COLO668 (cell line): ENCODE measurements around the gene CDH20.

Experiments used
- DNase-seq: peaks from one replicate; lab custom pipeline; 2025; ENCODE audit not compliant: unreplicated experiment; lab: John Stamatoyannopoulos, UW

The CDH20 gene

DNA sequence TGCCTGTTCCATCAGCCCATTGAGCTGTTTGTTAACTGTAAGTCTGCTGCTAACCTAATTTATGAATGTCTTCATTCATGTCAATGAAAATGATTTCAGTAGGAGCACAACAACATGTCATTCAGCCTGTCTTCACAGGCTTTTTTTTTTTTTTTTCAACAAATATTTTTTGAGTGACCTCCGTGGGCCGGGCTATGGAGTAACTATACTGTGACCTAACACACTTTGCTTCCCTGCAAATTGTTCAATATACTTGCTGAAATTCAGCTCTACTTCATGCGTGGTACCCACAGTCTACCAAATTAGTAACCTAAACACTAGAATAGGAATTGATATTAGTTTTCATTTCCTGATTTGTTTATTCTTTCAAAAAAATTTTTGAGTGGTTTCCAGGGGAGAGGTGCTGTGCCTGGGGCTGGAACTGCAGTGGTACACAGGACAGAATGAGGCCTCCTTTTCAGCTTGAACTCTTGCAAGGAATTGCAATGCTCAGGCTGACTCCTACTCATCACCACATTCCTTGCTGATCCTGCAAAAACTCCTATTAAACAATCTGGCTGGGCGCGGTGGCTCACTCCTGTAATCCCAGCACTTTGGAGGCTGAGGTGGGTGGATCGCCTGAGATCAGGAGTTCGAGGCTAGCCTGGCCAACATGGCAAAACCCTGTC, 87.1 kb downstream of the CDH20 start:
- no peak for DNase-seq

DNA sequence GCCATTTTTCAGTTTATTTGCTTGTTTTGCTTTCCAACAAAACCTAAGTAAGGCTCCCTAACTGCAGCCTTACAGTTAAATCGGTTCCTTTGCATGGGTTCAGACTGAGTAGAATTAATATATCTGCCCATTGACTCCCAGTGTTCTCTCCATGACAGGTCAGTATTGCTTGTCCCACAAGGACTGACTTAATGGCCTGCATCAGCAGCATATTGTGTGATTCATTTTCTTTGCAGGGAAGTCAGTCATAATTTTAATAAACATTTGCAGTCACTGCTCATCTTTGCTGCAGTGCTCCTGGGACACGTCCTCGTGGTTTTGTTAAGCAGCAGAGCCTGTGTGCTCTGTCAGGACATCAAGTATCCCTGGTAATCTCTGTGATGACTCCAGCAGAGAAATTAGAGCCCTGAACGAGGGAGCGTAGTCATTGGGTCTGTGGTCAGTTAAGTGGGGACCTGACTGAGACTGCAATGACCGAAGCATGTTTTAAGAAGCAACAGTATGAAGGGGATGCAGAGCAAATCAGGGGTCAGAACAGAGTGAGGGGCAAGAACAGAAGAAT, 93.3 kb downstream of the CDH20 start:
- DNase-seq: no peak

DNA sequence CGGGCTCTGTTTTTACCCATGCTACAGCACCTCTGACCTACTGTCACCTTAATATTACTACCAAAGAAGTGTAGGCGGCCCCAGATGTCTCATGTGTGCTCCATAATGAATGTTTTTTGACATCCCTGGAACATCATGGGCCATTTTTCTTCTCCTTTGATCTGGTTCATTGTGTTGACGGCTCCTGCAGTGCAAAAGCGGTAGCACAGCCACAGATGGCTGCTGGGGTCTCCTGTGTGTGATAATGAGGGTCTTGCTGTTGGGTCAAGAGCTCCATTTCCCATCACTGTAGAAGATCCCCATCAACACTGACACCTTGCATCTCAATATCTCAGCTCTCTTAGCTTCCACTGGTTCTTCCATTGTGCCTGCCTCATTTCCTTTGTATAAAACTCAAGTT, 95.0 kb downstream of the CDH20 start:
- DNase-seq: no peak

DNA sequence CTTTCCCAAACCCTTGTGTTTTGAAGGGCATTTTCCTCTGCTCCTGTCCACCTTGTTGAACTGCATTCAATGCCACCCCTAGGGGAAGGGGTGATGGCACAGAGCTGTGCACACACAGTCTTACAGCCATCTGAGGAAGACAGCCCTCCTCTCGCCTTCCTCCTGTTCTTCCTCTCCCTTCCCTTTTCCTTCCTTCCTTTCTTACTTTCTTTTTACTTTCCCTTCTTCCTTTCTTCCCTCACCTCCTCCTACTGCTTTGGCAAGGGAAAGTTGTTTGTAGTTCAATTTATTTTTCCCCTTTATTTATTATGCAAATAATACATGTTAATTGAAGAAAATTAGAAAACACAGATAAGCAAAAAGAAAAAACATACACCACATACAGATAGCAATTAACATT, 99.4 kb downstream of the CDH20 start:
- DNase-seq: no peak

DNA sequence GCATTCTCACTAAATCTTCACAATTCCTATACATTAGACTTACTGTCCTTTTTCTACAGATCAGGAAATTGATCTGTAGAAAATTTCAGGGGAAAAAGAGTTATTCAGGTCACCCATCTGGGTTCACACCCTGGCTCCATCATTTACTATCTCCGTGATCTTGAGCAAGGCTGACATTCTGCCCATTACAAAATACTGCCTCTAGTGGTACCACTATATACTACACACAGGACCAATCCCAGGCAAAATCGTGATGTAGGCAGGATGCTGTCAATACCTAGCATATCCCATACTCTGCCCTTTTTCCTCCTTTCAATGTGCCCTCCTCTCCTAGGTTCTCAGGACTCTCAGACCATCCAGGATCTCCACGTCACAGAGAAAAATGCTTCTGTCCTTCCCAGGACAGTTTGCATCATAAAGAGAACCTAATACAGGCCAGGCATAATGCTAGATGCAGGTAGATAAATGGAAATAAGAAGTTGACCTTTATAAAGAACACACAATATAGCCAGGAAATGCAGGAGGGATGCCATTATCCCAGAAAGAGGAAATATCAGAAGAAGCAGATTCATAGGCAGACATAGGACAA, 101.9 kb downstream of the CDH20 start:
- DNase-seq: no peak

DNA sequence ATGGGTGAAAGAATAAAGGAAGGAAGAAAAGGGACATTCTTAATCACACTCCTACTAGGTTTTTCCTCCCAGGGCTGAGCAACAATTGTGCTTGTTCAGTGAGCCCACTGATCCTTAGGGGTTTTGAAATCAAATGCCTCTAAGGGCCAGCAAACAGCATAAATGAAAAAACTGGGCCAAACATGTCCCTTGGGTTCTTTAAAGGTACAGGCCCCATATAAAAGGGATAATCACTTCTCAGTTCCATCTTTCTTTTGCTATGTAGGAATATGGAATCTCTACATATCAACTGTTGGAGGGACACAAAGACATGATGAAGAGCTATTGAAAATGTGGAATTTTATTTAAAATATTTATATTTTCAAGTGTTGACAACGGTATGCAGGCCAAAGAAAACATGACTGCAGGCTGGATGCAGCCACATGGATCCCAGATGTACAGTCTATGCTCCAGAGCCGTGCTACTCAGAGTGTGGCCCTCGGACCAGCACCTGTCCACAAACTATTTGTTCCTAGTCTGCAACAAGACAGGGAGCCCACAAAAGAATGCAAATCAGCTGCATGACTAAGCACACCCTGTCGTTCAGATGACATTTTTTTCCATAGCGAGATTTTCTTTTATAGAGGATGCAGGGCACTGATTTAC, 110.0 kb downstream of the CDH20 start:
- no peak for DNase-seq

DNA sequence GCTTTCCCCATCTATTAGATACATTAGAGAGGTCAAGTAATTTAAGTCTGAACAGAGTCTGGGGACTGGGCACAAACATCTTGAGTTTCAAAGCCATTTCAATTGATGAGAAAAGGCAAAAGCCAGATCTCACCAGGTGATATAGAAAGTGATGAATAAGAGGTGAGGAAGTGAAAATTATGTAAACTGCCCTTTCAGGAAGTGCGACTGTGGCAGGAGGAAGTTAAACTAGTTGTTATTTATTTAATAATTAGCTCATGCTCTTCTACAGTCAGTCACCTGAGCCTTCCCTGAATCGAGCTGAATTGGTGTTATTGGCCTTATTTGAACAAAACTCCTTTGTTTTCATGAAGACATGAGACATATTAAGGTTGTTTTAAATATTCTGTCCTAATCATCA, 115.1 kb downstream of the CDH20 start:
- DNase-seq: no peak

DNA sequence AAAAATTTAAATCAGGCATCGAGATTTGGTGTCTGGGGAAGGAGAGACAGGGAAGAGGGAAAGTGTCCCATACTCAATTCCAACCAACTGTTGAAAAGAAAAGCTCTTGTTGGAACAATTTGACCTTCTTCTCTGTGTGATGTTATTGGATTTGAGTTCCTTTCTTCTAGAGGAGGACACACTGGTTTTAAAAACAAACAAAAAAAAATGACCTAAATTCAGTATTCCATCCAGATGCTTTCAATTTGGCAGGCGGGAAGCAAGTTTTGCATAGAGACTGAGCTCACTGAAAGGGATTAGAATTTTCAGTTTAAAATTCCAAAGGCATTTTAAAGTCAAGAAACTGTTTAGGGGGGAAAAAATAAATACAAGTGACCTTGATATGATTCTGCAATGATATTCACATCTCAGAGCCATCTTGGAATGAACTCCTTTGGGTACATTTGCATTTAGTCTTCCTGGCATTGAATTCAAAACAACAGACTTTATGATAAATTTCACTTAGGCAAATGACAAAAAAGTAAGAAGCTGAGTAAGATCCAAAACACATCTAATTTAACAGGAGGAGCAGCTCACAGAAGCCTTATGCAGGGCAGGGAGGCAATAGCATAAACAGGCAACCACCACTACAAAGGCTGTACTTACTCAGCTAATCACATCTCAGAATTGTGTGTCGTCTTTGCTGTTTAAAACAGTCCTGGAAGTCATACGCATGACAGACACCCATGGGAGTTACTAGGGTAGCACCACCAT, 126.8 kb downstream of the CDH20 start:
- no peak for DNase-seq

DNA sequence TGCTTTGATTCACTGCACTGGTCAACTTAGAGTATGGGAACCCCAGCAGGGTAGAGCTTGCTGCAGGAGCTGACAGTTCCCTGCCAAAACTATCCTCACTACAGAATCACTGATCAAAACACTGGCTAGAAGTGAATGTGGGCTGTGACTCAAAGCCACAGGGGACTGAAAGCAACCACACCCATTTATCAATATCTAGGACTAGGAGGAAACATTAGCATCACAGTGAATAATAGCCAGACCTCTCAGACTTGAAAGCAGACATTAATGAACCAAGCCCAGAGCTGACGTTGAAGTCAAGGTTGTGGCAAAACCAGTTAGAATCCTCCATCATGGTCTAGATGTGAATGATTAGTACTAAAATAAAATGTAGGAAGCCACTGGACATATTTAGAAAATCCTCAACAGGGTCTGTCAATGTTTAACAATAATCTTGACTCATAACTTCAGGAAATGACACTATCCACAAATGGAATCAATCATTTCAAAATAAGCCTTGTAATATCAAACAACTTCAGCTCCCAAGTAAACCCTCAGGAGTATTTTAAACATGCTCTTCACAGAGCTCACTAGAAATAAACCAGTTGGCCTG, 131.4 kb downstream of the CDH20 start:
- DNase-seq: no peak

DNA sequence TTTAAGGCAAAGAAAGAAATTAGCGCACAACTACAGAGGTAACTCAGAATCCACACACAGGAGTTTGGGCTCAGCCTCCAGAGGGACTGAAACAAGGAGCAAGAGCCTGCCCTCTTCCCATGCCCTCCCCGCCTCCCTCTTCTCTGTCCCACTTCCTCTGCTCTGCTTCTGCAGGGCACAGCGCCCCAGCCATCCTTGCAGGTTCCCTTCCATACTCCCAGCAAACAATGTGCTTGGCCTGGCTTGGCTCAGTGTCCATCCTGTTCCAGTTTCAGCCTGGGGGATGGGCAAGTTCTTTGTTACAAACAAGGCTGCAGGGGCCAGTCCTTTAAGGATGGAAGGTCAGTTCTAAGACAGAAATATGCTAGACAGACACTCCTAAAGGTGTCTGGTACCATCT, 133.5 kb downstream of the CDH20 start:
- no peak for DNase-seq

DNA sequence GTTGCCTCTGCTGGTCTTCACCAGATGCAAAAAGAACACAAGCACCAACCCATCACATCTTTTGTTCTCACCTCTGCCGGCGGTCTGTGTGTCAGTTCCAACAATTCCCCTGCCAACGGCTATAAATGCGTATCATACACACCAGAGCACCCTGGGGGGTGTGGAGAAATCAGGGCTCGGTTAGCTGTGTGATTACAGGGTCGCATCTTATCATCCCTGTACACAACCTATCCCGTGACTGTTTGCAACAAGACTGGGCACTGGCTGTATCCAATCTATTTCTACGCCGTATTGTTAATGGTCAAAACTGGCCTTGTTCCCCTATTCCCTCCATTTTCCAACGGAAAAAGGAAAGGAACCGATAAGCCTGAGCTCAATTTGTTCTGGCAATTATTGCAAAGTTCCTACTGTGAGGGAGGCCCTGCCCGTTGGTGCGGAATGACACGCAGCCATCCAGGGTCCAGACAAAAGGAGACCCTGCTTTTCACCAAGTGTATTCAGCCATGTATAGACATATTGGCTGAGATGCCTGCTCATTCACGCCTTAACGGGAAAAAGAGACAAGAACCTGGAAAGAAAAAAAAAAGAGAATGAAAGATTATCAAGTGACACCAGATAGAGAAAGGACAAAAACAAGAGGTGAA, 136.9 kb downstream of the CDH20 start:
- DNase-seq: no peak

DNA sequence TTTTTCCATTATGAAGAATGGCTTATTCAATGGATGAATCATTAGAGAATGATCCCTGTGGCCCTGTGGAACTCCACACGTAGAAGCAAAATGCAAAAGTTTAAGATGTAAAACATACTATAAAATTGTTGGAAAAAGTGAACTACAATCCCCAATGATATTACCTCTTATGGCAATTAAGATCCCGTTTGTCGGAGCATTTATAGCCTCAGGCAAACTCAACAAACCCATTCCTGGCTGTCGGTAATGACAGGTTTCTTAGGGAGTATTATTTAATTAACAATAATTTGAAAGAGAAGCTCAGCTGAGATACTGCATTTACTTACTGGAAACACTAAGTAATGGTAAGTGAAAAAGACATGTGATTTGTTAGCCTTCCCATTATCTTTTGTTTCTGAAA, 138.3 kb downstream of the CDH20 start:
- no peak for DNase-seq

DNA sequence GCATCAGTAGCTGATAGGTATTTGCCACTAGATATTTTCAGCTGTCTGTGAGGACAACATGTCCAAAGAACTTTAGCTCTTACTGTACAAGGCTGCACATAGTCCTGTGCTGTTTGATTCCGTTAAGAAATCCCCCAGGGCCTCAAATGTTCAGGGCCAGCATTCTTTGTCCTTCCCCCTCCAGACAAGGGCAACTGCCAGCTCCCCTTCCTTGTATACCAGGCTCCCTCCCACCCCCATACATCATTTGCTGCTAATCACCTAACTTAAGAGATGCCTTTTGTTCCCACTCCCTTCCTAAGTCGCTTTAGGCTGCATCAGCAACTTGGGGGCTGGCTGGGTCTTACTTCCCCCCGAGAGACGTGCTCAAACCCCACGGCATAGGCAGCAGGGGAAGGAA, 138.7 kb downstream of the CDH20 start:
- DNase-seq: no peak

DNA sequence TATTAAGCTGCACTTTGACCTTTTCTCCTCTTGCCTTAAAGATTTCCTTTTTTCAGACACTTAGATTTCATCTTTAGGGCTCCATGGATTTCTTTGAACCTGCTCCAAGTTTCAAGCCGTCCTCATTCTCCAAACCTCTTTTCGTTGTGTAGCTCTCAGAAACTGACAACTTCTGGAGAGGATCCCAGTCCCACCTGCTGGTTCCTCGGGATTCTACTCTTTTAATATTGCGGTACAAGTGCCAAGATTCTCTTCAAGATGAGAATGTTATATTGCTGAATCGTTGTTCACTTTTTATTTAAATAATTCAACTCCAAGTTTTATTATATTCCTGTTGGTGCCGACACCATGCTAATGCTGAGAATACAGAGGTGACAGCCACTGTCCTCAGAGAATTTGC, 141.1 kb downstream of the CDH20 start:
- no peak for DNase-seq

DNA sequence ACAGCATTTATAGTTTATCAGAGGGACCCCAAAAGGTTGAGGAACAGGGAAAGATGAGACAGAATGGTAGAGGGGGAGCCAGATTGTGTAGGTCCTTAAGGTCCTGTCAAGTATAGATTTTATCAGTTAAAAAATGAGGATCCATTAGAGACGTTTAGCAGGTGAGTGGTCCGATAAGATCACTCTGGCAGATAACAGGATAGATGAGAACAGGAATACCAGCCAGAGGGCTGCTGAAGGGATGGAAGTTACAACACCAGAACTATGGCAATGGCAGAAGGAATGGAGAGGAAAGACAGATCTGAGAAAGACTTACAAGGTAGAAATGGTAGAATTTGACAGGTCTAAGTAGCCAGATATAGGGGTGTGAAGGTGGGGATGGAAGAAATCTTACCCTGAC, 141.7 kb downstream of the CDH20 start:
- DNase-seq: no peak

DNA sequence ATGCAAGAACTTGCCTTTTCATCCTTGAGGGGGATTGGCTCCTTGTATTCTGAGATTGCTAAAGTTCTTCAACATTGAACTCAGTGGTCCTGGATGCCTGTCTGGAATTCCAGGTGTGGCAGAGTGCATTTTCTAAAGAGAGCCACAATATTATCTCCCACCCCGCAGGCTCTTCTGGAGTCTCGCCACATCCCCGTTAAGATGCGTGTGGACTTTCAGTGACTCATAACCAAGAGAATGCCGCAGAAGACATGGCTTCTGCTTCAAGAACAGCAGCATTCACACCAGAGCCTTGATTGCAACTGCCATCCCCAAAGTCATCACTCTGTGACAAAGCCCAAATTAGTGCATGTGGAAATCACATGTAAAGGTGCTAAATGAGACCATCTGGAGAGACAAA, 142.7 kb downstream of the CDH20 start:
- no peak for DNase-seq

DNA sequence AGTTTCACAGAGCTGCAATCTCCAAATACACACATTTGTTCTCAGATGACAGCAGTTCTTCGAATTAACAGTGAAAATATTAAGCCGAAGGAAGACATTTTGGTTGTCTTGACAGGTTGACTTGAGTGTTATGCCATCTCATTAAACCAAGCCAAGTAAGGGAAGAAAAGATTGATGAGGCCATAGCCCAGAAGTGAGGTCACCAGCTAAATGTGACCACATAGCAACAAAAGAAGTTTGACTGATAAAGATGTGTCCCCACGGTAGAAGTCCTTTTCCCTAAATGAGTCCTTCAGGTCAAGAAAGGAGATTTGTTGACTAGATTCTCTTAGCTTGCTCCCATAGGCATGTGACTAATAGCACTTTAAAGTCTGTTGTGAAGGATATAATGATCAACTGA, 156.1 kb downstream of the CDH20 start:
- DNase-seq: no peak

DNA sequence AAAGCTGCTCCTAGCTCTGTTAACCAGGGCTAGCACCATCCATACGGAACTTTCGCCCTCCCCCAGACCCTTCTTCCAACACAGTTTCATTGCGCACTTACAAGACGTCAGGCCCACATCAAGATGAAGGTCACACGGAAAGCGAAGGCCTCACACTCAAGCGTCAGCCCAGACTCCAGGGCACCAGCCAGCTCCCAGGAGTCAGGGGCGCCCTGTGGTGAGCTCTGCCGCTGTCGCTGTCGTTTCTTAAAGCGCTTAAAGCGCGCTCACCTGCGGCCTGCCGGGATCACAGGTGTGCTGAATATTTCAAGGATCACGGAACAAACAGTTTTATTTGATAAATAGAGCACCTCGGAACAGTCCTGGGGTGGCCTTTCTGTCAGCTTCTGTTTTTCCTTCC, 163.1 kb downstream of the CDH20 start:
- DNase-seq: no peak

DNA sequence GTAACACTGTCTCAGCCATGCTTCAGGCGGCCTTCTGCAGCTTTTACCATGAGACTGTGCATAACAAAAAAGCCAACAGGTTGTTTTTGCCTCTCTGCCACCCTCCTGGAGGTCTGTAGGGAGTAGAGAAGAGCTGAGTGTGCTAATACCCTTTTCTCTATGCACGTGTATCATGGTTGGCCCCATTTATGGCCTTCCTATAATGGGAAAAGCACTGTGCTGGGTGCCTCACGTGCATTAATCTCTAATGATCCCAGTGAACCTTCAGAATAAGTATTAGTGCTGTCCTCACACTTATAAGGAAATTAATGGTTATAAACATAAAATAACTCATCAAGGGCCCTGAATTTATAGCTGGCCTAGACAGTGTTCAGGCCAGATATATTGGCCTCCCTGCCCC, 164.2 kb downstream of the CDH20 start:
- no peak for DNase-seq

DNA sequence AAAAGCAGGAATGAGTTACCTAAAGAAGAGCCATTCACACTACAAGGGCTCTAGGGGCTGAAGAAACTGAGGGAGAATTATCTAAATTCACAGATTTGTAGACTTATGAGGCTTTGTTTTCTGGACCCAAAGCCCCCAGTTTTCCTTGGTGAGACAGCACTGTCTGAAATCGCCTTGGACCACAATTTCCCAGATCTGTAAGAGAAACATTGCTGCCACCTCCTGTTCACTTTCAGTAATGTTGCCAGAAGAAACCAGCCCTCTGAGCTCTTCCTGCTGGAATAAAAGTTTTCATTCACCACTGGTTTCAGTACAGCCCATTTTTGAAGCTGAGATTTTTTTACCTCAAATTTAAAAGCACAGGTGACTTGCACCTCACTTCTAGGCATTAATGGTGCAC, 169.2 kb downstream of the CDH20 start:
- peak; percentile 18 for DNase-seq

DNA sequence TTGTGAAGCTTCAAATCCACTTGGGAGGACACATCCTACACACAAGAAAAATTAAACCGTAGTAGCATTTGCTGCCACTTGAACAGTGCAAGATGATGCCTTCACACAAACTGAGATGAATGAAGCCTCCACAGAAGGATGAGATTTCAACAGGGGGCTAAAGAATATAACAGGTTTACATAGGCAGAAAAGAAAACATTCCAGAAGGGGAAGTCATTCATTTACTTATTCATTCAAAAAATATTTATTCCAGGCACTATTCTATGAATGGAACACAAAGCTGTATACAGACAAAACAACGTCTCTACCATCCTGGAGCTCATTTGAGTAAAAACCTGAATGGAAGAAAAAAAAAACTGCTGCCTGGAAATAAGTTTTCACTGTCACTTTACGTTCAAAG, 170.5 kb downstream of the CDH20 start:
- DNase-seq: no peak
